NCI-H345 treated with DMSO at 0.1 percent for 48 hours (cell line): ENCODE results near the gene ZBTB32.

Source experiments
- DNase-seq: peaks from one replicate; lab custom pipeline; 2025; ENCODE audit not compliant: unreplicated experiment; lab: John Stamatoyannopoulos, UW

The ZBTB32 gene

GRCh38 chr19:35751839-35752745 is 47.7 kb downstream of the ZBTB32 start:
- no peak for DNase-seq

GRCh38 chr19:35752746-35753350 is 48.5 kb downstream of the ZBTB32 start:
- no peak for DNase-seq

GRCh38 chr19:35753634-35754369 is 49.4 kb downstream of the ZBTB32 start:
- DNase-seq = no peak

- no peak for DNase-seq
These were observed 50.2 kb downstream of the ZBTB32 start for GRCh38 chr19:35754370-35755130.

GRCh38 chr19:35755131-35755549 is 50.8 kb downstream of the ZBTB32 start:
- DNase-seq = no peak

- DNase-seq = no peak
These were observed 51.4 kb downstream of the ZBTB32 start for GRCh38 chr19:35755550-35756376.

GRCh38 chr19:35756377-35757230 is 52.2 kb downstream of the ZBTB32 start, which contains the start of gene HSPB6:
TSS of gene HSPB6 (minus strand) at chr19:35757029. CDS start at chr19:35757008, 21 bp downstream.
- no peak for DNase-seq

- no peak for DNase-seq
These were observed 52.9 kb downstream of the ZBTB32 start for GRCh38 chr19:35757231-35757748.

- peak; percentile 100 for DNase-seq
These were observed 53.6 kb downstream of the ZBTB32 start, which contains the start of gene PROSER3 for GRCh38 chr19:35757749-35758608. TSS of gene PROSER3 (plus strand) at chr19:35758176. CDS start at chr19:35758216, 40 bp downstream.

- no peak for DNase-seq
These were observed 55.3 kb downstream of the ZBTB32 start for GRCh38 chr19:35759697-35760096.

- DNase-seq = no peak
These were observed 56.5 kb downstream of the ZBTB32 start for GRCh38 chr19:35760711-35761349.

GRCh38 chr19:35764432-35765315 is 60.3 kb downstream of the ZBTB32 start:
- no peak for DNase-seq
